Gastroesophageal sphincter (tissue), 4 donors: ENCODE data around the gene SLK. TPM values are rescaled to one million over a fixed set of nuclear protein-coding genes. Genes with fewer than 3 reads are reported as not detected.

Experiments used
- ATAC-seq: fragments of 150-250 bp; one replicate; pipeline ENCODE4 v1.9.1; 2016; ENCODE audit warnings: mild to moderate bottlenecking, moderate library complexity
- H3K27ac ChIP-seq, 4 donors: fragments of 200-600 bp; sonication (generic) in 3 of 4; 1 replicate in 3 of 4; 2 replicates in 1 of 4; pipeline ENCODE4 v1.5.1; 2016 to 2019
- H3K27me3 ChIP-seq: fragments of 200-600 bp; sonication (generic); one replicate; pipeline ENCODE4 v1.5.1; 2019
- H3K36me3 ChIP-seq, 2 donors: fragments of 200-600 bp; sonication (generic); one replicate each; pipeline ENCODE4 v1.5.1; 2019; ENCODE audit warnings: control low read depth in 1 of 2
- H3K4me1 ChIP-seq, 3 donors: fragments of 200-600 bp; sonication (generic); 1 replicate in 2 of 3; 2 replicates in 1 of 3; pipeline ENCODE4 v1.5.1; 2016 to 2019; ENCODE audit warnings: control low read depth in 2 of 3
- H3K4me3 ChIP-seq, 2 donors: fragments of 200-600 bp; sonication (generic); one replicate each; pipeline ENCODE4 v1.5.1; 2019; ENCODE audit warnings: mild to moderate bottlenecking in 1 of 2, moderate library complexity in 1 of 2
- H3K9me3 ChIP-seq, 3 donors: fragments of 200-600 bp; sonication (generic); one replicate each; pipeline ENCODE4 v1.5.1; 2017 to 2019; ENCODE audit warnings: control low read depth in 2 of 3
- EP300 ChIP-seq: sonication (generic); formaldehyde crosslinking; IDR thresholded peaks from one replicate; pipeline ENCODE4 v1.6.1; 2017; ENCODE audit warnings: antibody characterized with exemption, mild to moderate bottlenecking
- POLR2A ChIP-seq, 2 donors: fragments of 450-650 bp; IDR thresholded peaks; one replicate each; pipeline ENCODE4 v1.6.1; 2017; ENCODE audit warnings: antibody characterized with exemption in 2 of 2, mild to moderate bottlenecking in 2 of 2, moderate library complexity in 1 of 2
- POLR2AphosphoS5 ChIP-seq: sonication (generic); formaldehyde crosslinking; IDR thresholded peaks from one replicate; pipeline ENCODE4 v1.6.1; 2017; ENCODE audit warnings: antibody characterized with exemption
- WGBS, 2 donors: methylation state at CpG; one replicate each; pipeline ENCODE4 v1.1.5; 2018; ENCODE audit warnings: low coverage in 1 of 2; 5-methylcytosine and 5-hydroxymethylcytosine counted together
- total RNA-seq, 4 donors: library from RNA; depleted of rRNA; stranded (reverse); fragments of >200 nt; gene quantifications; one replicate each; pipeline ENCODE4 v1.1.0, GENCODE V29; 2016
- TF ChIP-seq, protein P1 (sequence below), 4 experiments: fragments of 200-600 bp in 2 of 4; fragments of 450-650 bp in 2 of 4; sonication (generic) in 1 of 4; IDR thresholded peaks; one replicate each; pipeline ENCODE4 v1.5.1; 2017 to 2019; ENCODE audit warnings: antibody characterized with exemption in 4 of 4, mild to moderate bottlenecking in 2 of 4, moderate library complexity in 2 of 4

Gene SLK
- total RNA-seq, 4 donors from 2014 or later = 75.0 to 119 (median 107) TPM

- H3K27ac ChIP-seq = no peak overlapping the region
- H3K9me3 ChIP-seq = no peaks in the 10 kb centered on the region
- no peaks in the 10 kb centered on the region for H3K27me3 ChIP-seq
- H3K36me3 ChIP-seq = peaks cover 0 to 56% of the 10 kb centered on the region in 2 donors
- 66 to 90% methylated on average over 4 to 7 of the region's 7 CpGs for WGBS, 2 donors
- H3K4me1 ChIP-seq = no peaks in the 10 kb centered on the region
- H3K4me3 ChIP-seq = no peak overlapping the region
- no peak for TF ChIP-seq EP300
- TF ChIP-seq POLR2AphosphoS5 = no peak
- TF ChIP-seq, protein P1, sequence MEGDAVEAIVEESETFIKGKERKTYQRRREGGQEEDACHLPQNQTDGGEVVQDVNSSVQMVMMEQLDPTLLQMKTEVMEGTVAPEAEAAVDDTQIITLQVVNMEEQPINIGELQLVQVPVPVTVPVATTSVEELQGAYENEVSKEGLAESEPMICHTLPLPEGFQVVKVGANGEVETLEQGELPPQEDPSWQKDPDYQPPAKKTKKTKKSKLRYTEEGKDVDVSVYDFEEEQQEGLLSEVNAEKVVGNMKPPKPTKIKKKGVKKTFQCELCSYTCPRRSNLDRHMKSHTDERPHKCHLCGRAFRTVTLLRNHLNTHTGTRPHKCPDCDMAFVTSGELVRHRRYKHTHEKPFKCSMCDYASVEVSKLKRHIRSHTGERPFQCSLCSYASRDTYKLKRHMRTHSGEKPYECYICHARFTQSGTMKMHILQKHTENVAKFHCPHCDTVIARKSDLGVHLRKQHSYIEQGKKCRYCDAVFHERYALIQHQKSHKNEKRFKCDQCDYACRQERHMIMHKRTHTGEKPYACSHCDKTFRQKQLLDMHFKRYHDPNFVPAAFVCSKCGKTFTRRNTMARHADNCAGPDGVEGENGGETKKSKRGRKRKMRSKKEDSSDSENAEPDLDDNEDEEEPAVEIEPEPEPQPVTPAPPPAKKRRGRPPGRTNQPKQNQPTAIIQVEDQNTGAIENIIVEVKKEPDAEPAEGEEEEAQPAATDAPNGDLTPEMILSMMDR (IDR thresholded peaks at IDR 0.05) = no peak
- TF ChIP-seq POLR2A (IDR thresholded peaks at IDR 0.05) = no peak
- no peak for ATAC-seq
Measured at GRCh38 chr10:104032144-104032775, 65.3 kb downstream of the SLK start.

DNA sequence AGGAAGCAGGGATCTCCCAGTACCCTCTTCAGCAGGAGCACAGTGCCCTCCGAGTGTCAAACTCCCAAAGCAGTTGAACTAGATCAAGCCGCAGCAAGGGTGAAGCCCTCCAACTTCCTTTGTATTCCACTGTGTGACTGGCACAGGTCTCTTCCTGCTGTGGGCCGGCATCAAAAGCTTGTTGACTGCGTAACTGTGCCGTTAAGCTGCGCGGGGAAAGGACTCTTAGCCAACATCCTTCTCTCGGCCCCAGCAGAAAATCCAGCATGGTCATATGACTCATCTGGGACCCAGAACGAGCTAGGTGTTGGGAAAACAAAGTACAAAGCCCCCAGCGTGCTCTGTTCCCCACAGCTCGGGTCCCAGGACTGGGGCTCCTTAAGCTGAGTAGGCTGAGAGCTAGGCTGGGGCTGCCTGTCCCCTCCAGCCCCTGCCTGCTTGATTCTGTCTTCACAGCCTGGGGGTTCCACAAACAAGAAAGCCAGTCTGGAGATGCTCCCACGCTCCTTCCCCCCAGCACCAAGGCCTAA, 66.5 kb downstream of the SLK start:
- H3K27me3 ChIP-seq = no peaks in the 10 kb centered on the region
- H3K9me3 ChIP-seq = no peaks in the 10 kb centered on the region
- H3K4me3 ChIP-seq = no peak overlapping the region
- no peaks in the 10 kb centered on the region for H3K4me1 ChIP-seq
- TF ChIP-seq EP300 (no peak), POLR2AphosphoS5 (no peak), POLR2A (IDR thresholded peaks at IDR 0.05) (no peak)
- TF ChIP-seq, protein P1 (IDR thresholded peaks at IDR 0.05) = no peak
- no peak for ATAC-seq
- H3K36me3 ChIP-seq = peaks cover 0 to 45% of the 10 kb centered on the region in 2 donors
- H3K27ac ChIP-seq = no peak overlapping the region
- WGBS, 2 donors = 81 to 86% methylated on average over 1 to 6 of the region's 12 CpGs

DNA sequence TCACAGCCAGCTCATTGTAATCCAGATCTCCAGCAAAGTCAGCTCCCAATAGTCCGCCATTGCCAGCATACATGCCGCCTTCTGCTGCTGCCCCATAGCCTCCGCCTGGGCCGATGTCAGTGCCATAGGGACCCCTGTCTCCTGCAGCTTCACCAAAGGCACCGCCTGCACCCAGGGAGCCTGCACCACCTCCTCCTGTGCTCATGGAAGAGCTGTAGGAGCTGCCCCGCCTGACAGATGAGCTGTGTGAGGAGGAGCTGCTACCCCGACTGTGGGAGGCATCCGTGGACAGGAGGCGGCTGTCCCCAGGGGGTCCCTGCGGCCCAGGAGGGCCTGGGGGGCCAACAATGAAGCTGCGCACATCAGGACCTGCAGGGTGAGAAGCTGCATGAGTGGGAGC, 67.0 kb downstream of the SLK start:
- Histone ChIP-seq H3K9me3 (no peaks in the 10 kb centered on the region), H3K27ac (no peak overlapping the region), H3K36me3 (peaks cover 0 to 40% of the 10 kb centered on the region in 2 donors), H3K27me3 (no peaks in the 10 kb centered on the region), H3K4me3 (no peak overlapping the region), H3K4me1 (no peaks in the 10 kb centered on the region)
- TF ChIP-seq EP300 (no peak), POLR2A (IDR thresholded peaks at IDR 0.05) (no peak), POLR2AphosphoS5 (no peak)
- TF ChIP-seq, protein P1 (IDR thresholded peaks at IDR 0.05) = no peak
- ATAC-seq = no peak
- no CpG with 5 or more reads among the region's 11 CpGs for WGBS, 2 donors

GRCh38 chr10:104034401-104035193, 67.7 kb downstream of the SLK start:
- WGBS, 2 donors = 52 to 80% methylated on average over 2 to 16 of the region's 23 CpGs
- no peaks in the 10 kb centered on the region for H3K27me3 ChIP-seq

GRCh38 chr10:104035194-104036068, 68.5 kb downstream of the SLK start:
- H3K27me3 ChIP-seq = no peaks in the 10 kb centered on the region
- TF ChIP-seq POLR2AphosphoS5 (no peak), EP300 (no peak), POLR2A (IDR thresholded peaks at IDR 0.05) (no peak)
- TF ChIP-seq, protein P1 (IDR thresholded peaks at IDR 0.05) = no peak
- H3K4me3 ChIP-seq = no peak overlapping the region
- H3K27ac ChIP-seq = no peak overlapping the region
- H3K36me3 ChIP-seq = peaks cover 0 to 27% of the 10 kb centered on the region in 2 donors
- no peaks in the 10 kb centered on the region for H3K4me1 ChIP-seq
- WGBS, 2 donors = 60 to 84% methylated on average over 8 to 10 of the region's 18 CpGs
- ATAC-seq = no peak
- no peaks in the 10 kb centered on the region for H3K9me3 ChIP-seq

More at GRCh38 chr10:104034401-104035193, 67.7 kb downstream of the SLK start:
- no peak overlapping the region for H3K4me3 ChIP-seq
- no peak overlapping the region for H3K27ac ChIP-seq
- H3K36me3 ChIP-seq = peaks cover 0 to 34% of the 10 kb centered on the region in 2 donors
- TF ChIP-seq POLR2AphosphoS5 = no peak
- no peak for TF ChIP-seq EP300
- ATAC-seq = no peak
- H3K4me1 ChIP-seq = no peaks in the 10 kb centered on the region
- H3K9me3 ChIP-seq = no peaks in the 10 kb centered on the region
